ENCODE measurements around the gene SETX. TPM values are rescaled to one million over a fixed set of nuclear protein-coding genes. Genes with fewer than 3 reads are reported as not detected.
A peak's percentile ranks its signal among the peaks of the same experiment; 100 is the strongest.

SETX gene
- total and polyA plus RNA-seq, 10 of the 15 experiments (the other 5 are each of a cell fraction or from before 2014, with no cell fraction given) = 15.8 to 75.7 (median 37.0) TPM

DNA sequence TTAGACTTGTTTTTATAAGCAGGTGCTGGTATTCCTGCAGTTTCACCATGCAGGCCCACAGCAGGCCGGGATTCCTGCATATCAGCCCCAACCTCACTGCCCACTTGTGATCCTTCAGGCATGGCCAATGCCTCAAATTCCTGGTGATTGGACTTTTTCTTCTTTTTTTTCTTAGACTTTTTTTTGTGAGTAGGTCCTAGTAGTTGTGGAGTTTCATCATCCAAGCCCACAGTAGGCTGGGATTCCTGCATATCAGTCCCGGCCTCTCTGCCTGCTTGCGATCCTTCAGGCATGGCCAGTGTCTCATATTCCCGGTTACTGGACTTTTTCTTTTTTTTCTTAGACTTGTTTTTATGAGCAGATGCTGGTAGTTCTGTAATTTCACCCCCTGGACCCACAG is 47.0 kb upstream of the SETX start:
- WGBS (ENCODE audit: insufficient coverage, insufficient replicate concordance, low lambda C conversion rate, missing lambda C conversion rate) = 98% methylated on average over 4 of the region's 4 CpGs
- Histone ChIP-seq H3K27ac (ENCODE audit: control insufficient read depth, insufficient read depth) (no peak overlapping the region), H3K4me2 (ENCODE audit: control insufficient read depth, insufficient read depth) (no peak overlapping the region), H3K27me3 (replicated peaks in 1 of 2; ENCODE audit: control insufficient read depth in 2 of 2, insufficient read depth in 2 of 2, low read length in 1 of 2) (no peaks in the 10 kb centered on the region), H2AFZ (ENCODE audit: control insufficient read depth, low read depth, low read length) (no peak overlapping the region), H3K4me1 (ENCODE audit: control insufficient read depth, insufficient read depth, low read length) (peaks cover 5% of the 10 kb centered on the region), H4K20me1 (ENCODE audit: control insufficient read depth, insufficient read depth) (no peaks in the 10 kb centered on the region), H3K79me2 (ENCODE audit: control insufficient read depth, insufficient read depth, low read length) (peaks cover 31% of the 10 kb centered on the region), H3K9me3 (replicated peaks; ENCODE audit: control insufficient read depth, insufficient read depth, low read length) (no peaks in the 10 kb centered on the region), H3K4me3 (no peak overlapping the region), H3K9ac (ENCODE audit: control insufficient read depth, insufficient read depth, low read length) (no peak overlapping the region), H3K36me3 (ENCODE audit: control insufficient read depth in 2 of 2, insufficient read depth in 2 of 2, low read length in 1 of 2) (peaks cover 9 to 21% of the 10 kb centered on the region in 2 experiments)
- intact Hi-C loops (cut with micrococcal nuclease; ENCODE audit: unreplicated experiment) (no loop called here), in situ Hi-C loops (cut with MboI) (no loop called here)
- CTCF ChIA-PET = no interaction called here
- POLR2A ChIA-PET = no interaction called here
- TSS peak; percentile 39 for BruUV-seq (replicated peaks)
- ATAC-seq (no peak), FAIRE-seq (no peak), DNase-seq (ENCODE audit: low read depth, low spot score) (no peak)
- TF ChIP-seq E2F4 (IDR thresholded peaks at IDR 0.05; ENCODE audit: low read depth, low read length) (no peak), IRF5 (IDR thresholded peaks at IDR 0.05; ENCODE audit: borderline replicate concordance) (no peak), ZNF622 (IDR thresholded peaks at IDR 0.05) (no peak), FOXK2 (IDR thresholded peaks at IDR 0.05) (no peak), SMAD5 (IDR thresholded peaks at IDR 0.05; ENCODE audit: low read depth) (no peak)
- TF ChIP-seq, protein P1, sequence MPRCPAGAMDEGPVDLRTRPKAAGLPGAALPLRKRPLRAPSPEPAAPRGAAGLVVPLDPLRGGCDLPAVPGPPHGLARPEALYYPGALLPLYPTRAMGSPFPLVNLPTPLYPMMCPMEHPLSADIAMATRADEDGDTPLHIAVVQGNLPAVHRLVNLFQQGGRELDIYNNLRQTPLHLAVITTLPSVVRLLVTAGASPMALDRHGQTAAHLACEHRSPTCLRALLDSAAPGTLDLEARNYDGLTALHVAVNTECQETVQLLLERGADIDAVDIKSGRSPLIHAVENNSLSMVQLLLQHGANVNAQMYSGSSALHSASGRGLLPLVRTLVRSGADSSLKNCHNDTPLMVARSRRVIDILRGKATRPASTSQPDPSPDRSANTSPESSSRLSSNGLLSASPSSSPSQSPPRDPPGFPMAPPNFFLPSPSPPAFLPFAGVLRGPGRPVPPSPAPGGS (IDR thresholded peaks at IDR 0.05; ENCODE audit: borderline replicate concordance, insufficient read depth, low read depth, low read length, poor library complexity, severe bottlenecking) = no peak
- TF ChIP-seq, protein P2, sequence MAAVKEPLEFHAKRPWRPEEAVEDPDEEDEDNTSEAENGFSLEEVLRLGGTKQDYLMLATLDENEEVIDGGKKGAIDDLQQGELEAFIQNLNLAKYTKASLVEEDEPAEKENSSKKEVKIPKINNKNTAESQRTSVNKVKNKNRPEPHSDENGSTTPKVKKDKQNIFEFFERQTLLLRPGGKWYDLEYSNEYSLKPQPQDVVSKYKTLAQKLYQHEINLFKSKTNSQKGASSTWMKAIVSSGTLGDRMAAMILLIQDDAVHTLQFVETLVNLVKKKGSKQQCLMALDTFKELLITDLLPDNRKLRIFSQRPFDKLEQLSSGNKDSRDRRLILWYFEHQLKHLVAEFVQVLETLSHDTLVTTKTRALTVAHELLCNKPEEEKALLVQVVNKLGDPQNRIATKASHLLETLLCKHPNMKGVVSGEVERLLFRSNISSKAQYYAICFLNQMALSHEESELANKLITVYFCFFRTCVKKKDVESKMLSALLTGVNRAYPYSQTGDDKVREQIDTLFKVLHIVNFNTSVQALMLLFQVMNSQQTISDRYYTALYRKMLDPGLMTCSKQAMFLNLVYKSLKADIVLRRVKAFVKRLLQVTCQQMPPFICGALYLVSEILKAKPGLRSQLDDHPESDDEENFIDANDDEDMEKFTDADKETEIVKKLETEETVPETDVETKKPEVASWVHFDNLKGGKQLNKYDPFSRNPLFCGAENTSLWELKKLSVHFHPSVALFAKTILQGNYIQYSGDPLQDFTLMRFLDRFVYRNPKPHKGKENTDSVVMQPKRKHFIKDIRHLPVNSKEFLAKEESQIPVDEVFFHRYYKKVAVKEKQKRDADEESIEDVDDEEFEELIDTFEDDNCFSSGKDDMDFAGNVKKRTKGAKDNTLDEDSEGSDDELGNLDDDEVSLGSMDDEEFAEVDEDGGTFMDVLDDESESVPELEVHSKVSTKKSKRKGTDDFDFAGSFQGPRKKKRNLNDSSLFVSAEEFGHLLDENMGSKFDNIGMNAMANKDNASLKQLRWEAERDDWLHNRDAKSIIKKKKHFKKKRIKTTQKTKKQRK (IDR thresholded peaks at IDR 0.05; ENCODE audit: low read depth, low read length) = no peak
- SMC1A ChIA-PET (ENCODE audit: uncharacterized antibody, unreplicated experiment) = no interaction called here
- RAD21 ChIA-PET (ENCODE audit: unreplicated experiment) = no interaction called here

Data from GM12878 (cell line).